Small intestine (tissue), 7 donors: ENCODE measurements around the gene TMOD3. TPM values are rescaled to one million over a fixed set of nuclear protein-coding genes. Genes with fewer than 3 reads are reported as not detected.

Experiments
- DNase-seq, 2 donors: peaks; one replicate each; pipeline versions ENCODE4 v3.0.0 to v3.0.0-alpha.2; 2013
- FAIRE-seq: peaks from 2 replicates; lab custom pipeline; 2012; peaks lifted over from hg19 to GRCh38; lab: Jason Lieb, UNC
- H3K27ac ChIP-seq, 3 donors: one replicate each; pipeline ENCODE4 v1.5.1; 2013; ENCODE audit warnings: low read length in 2 of 3, mild to moderate bottlenecking in 2 of 3, control low read depth in 1 of 3, inconsistent platforms in 1 of 3, low read depth in 1 of 3, moderate library complexity in 1 of 3
- H3K27me3 ChIP-seq, 3 donors: one replicate each; pipeline ENCODE4 v1.6.1; 2013; ENCODE audit warnings: low read length in 3 of 3, inconsistent platforms in 1 of 3; ENCODE audit not compliant: control insufficient read depth in 3 of 3, insufficient read depth in 3 of 3
- H3K36me3 ChIP-seq, 3 donors: one replicate each; pipeline ENCODE4 v1.6.1; 2013; ENCODE audit warnings: low read length in 3 of 3, inconsistent platforms in 1 of 3, low read depth in 1 of 3, mild to moderate bottlenecking in 1 of 3, moderate library complexity in 1 of 3; ENCODE audit not compliant: control insufficient read depth in 3 of 3, insufficient read depth in 2 of 3
- H3K4me1 ChIP-seq, 3 donors: one replicate each; pipeline ENCODE4 v1.6.1; 2013; ENCODE audit warnings: low read length in 2 of 3, inconsistent platforms in 1 of 3, low read depth in 1 of 3, mild to moderate bottlenecking in 1 of 3, moderate library complexity in 1 of 3; ENCODE audit not compliant: control insufficient read depth in 3 of 3, insufficient read depth in 2 of 3
- H3K4me3 ChIP-seq, 3 donors: one replicate each; pipeline ENCODE4 v1.5.1; 2013; ENCODE audit warnings: low read length in 3 of 3, control low read depth in 1 of 3, inconsistent platforms in 1 of 3, low read depth in 1 of 3, mild to moderate bottlenecking in 1 of 3, moderate library complexity in 1 of 3
- H3K9me3 ChIP-seq, 2 donors: one replicate each; pipeline ENCODE4 v1.6.1; 2013; ENCODE audit warnings: low read depth in 1 of 2, low read length in 1 of 2; ENCODE audit not compliant: control insufficient read depth in 2 of 2, insufficient read depth in 1 of 2
- WGBS, 3 donors: extraction: QIAGEN DNeasy Blood & Tissue Kit; methylation state at CpG; one replicate each; pipeline ENCODE4 v1.1.7; 2013; 5-methylcytosine and 5-hydroxymethylcytosine counted together
- polyA plus RNA-seq, 4 donors: library from polyadenylated mRNA; stranded (reverse) in 3 of 4; unstranded in 1 of 4; fragments of 200-250 nt in 3 of 4; fragments of 120-200 nt in 1 of 4; gene quantifications; one replicate each; pipeline versions ENCODE4 v1.2.1 to v1.2.3, GENCODE V29; 2013
- donor health status: healthy with polysubstance abuse.
- donor health status: control.
- donor health status: control.
- donor health status: Bipolar disorder and iron deficiency.
- donor health status: healthy.

The TMOD3 gene
- polyA plus RNA-seq, 4 donors: 13.2 to 44.8 (median 17.0) TPM

GRCh38 chr15:51912528-51912927, 83.1 kb downstream of the TMOD3 start:
- H3K27me3 ChIP-seq: no peaks in the 10 kb centered on the region
- FAIRE-seq: no peak
- no peak for DNase-seq
- 95 to 97% (median 96%) methylated on average over 3 of the region's 3 CpGs for WGBS, 3 donors
- H3K4me1 ChIP-seq: peaks cover 0 to 2% (median 2%) of the 10 kb centered on the region in 3 donors
- H3K36me3 ChIP-seq: peaks cover 5 to 26% (median 10%) of the 10 kb centered on the region in 3 donors
- no peak overlapping the region for H3K4me3 ChIP-seq
- no peak overlapping the region for H3K27ac ChIP-seq
- H3K9me3 ChIP-seq: no peaks in the 10 kb centered on the region

- no peaks in the 10 kb centered on the region for H3K27me3 ChIP-seq
- no peak overlapping the region for H3K27ac ChIP-seq
- no peak overlapping the region for H3K4me3 ChIP-seq
- H3K4me1 ChIP-seq: no peaks in the 10 kb centered on the region
- 88 to 93% (median 90%) methylated on average over 2 of the region's 2 CpGs for WGBS, 3 donors
- FAIRE-seq (no peak), DNase-seq (peak; percentile 14 to 42)
- no peaks in the 10 kb centered on the region for H3K9me3 ChIP-seq
- H3K36me3 ChIP-seq: peaks cover 12 to 49% (median 13%) of the 10 kb centered on the region in 3 donors
Observed at GRCh38 chr15:51917493-51917892, 88.0 kb downstream of the TMOD3 start.

- WGBS, 3 donors: 79 to 83% (median 79%) methylated on average over 11 of the region's 11 CpGs
- Histone ChIP-seq H3K4me1 (no peaks in the 10 kb centered on the region), H3K9me3 (no peaks in the 10 kb centered on the region), H3K4me3 (no peak overlapping the region), H3K27ac (no peak overlapping the region), H3K27me3 (no peaks in the 10 kb centered on the region), H3K36me3 (peaks cover 8 to 44% (median 9%) of the 10 kb centered on the region in 3 donors)
- DNase-seq (no peak), FAIRE-seq (no peak)
Observed at GRCh38 chr15:51924156-51925068, 95.0 kb downstream of the TMOD3 start.

- no peaks in the 10 kb centered on the region for H3K4me1 ChIP-seq
- DNase-seq: no peak
- no peak for FAIRE-seq
- H3K9me3 ChIP-seq: no peaks in the 10 kb centered on the region
- 97 to 99% (median 99%) methylated on average over 3 of the region's 3 CpGs for WGBS, 3 donors
- H3K4me3 ChIP-seq: no peak overlapping the region
- peaks cover 6 to 40% (median 8%) of the 10 kb centered on the region in 3 donors for H3K36me3 ChIP-seq
- H3K27me3 ChIP-seq: no peaks in the 10 kb centered on the region
- no peak overlapping the region for H3K27ac ChIP-seq
Observed at GRCh38 chr15:51926809-51927208, 97.4 kb downstream of the TMOD3 start.

GRCh38 chr15:51931016-51931415, 101.6 kb downstream of the TMOD3 start:
- Histone ChIP-seq H3K27me3 (no peaks in the 10 kb centered on the region), H3K36me3 (peaks cover 0 to 23% (median 8%) of the 10 kb centered on the region in 3 donors), H3K9me3 (no peaks in the 10 kb centered on the region), H3K27ac (no peak overlapping the region), H3K4me1 (no peaks in the 10 kb centered on the region), H3K4me3 (no peak overlapping the region)
- WGBS, 3 donors: 93 to 100% (median 94%) methylated on average over 3 of the region's 3 CpGs
- no peak for DNase-seq
- FAIRE-seq: no peak

DNA sequence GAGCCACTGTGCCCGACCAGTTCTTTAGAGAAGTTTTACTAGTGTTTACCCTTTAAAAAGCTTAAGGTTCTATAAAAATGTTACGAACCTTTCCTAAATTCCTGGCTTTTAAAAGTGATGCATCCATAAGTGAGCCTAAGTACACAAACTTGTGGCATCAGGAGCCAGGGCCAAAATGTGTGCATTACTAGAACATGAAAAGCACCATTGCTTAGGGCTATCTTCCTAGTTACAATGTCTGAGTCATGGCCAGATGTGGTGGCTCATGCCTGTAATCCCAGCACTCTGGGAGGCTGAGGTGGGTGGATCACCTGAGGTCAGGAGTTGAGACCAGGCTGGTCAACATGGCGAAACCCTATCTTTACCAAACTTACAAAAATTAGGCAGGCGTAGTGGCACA, 102.2 kb downstream of the TMOD3 start:
- no peak for FAIRE-seq
- H3K4me1 ChIP-seq: no peaks in the 10 kb centered on the region

GRCh38 chr15:51932161-51932560, 102.7 kb downstream of the TMOD3 start:
- Histone ChIP-seq H3K9me3 (no peaks in the 10 kb centered on the region), H3K4me3 (no peak overlapping the region), H3K27me3 (no peaks in the 10 kb centered on the region), H3K36me3 (peaks cover 0 to 29% (median 6%) of the 10 kb centered on the region in 3 donors), H3K27ac (no peak overlapping the region), H3K4me1 (no peaks in the 10 kb centered on the region)
- no peak for FAIRE-seq
- 62 to 76% (median 65%) methylated on average over 1 of the region's 1 CpG for WGBS, 3 donors
- no peak for DNase-seq

More for the DNA sequence above, 102.2 kb downstream of the TMOD3 start:
- Histone ChIP-seq H3K9me3 (no peaks in the 10 kb centered on the region), H3K27ac (no peak overlapping the region), H3K27me3 (no peaks in the 10 kb centered on the region), H3K4me3 (no peak overlapping the region), H3K36me3 (peaks cover 0 to 26% (median 6%) of the 10 kb centered on the region in 3 donors)
- DNase-seq: no peak
- 94 to 96% (median 96%) methylated on average over 4 of the region's 4 CpGs for WGBS, 3 donors

DNA sequence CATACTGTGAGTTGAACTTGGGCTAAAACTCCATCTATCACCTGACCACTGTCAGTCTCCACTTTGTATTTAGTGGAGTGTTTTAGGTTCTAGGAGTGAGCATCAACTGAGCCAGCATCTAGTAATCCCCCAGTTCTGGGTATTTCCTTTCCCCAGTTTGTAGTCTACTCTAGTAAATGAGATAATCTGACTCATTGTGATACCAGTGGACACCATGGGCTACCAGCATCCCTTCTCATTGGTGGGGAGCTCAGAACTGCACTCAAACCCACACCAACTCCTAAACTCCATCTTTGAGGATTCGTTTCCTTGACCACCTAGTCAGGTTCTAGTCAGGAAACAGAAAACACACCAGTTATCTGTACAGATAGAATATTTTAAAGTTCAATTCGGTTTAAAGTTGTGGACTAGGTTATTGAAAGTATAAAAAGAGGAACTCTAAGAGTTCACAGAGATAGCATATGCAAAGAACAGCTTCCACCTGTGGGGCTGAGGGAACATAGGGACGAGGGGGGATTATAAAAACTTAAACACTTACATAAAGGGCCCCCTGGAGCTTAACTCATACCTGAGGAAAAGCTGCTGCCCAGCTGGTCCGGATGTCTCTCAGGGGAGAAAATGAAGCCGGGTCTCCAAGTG, 106.1 kb downstream of the TMOD3 start:
- Histone ChIP-seq H3K27ac (no peak overlapping the region), H3K27me3 (no peaks in the 10 kb centered on the region), H3K36me3 (peaks cover 3 to 30% (median 10%) of the 10 kb centered on the region in 3 donors), H3K4me1 (no peaks in the 10 kb centered on the region), H3K9me3 (no peaks in the 10 kb centered on the region), H3K4me3 (no peak overlapping the region)
- WGBS, 3 donors: 79 to 87% (median 82%) methylated on average over 5 of the region's 5 CpGs
- DNase-seq: no peak
- no peak for FAIRE-seq
